Stomach (tissue), 4 donors: ENCODE results near the gene ZNF423.

Experiments
- CTCF ChIP-seq, 7 experiments: fragments of 450-650 bp in 4 of 7; fragments of 200-600 bp in 3 of 7; sonication (generic) in 3 of 7; IDR thresholded peaks; one replicate each; pipeline ENCODE4 v1.5.1; 2016 to 2019; ENCODE audit warnings: antibody characterized with exemption in 7 of 7, control low read depth in 2 of 7, mild to moderate bottlenecking in 1 of 7
- EP300 ChIP-seq: sonication (generic); formaldehyde crosslinking; IDR thresholded peaks from one replicate; pipeline ENCODE4 v1.6.1; 2017; ENCODE audit warnings: antibody characterized with exemption
- POLR2A ChIP-seq, 4 donors: fragments of 450-650 bp; IDR thresholded peaks; one replicate each; pipeline ENCODE4 v1.6.1; 2016; ENCODE audit warnings: antibody characterized with exemption in 4 of 4, control low read depth in 2 of 4, mild to moderate bottlenecking in 1 of 4, moderate library complexity in 1 of 4
- POLR2AphosphoS5 ChIP-seq, 3 donors: sonication (generic); formaldehyde crosslinking; IDR thresholded peaks; one replicate each; pipeline ENCODE4 v1.6.1; 2016; ENCODE audit warnings: antibody characterized with exemption in 3 of 3

GRCh38 chr16:49653173-49653570 is 202.7 kb downstream of the ZNF423 start:
- TF ChIP-seq POLR2A (IDR thresholded peaks at IDR 0.05) (no peak), CTCF (IDR thresholded peaks at IDR 0.05) (no peak), EP300 (no peak), POLR2AphosphoS5 (IDR thresholded peaks at IDR 0.05) (no peak)
